Erythroblast (primary cell): ENCODE results near the gene EDAR.

Experiments used
- GATA1 ChIP-seq: IDR thresholded peaks from 2 replicates; pipeline ENCODE4 v1.6.1; 2011; ENCODE audit warnings: low read depth, mild to moderate bottlenecking, control low read depth, low read length, moderate library complexity
- POLR2A ChIP-seq: IDR thresholded peaks from 2 replicates; pipeline ENCODE4 v1.6.1; 2011; ENCODE audit warnings: mild to moderate bottlenecking, low read length

DNA sequence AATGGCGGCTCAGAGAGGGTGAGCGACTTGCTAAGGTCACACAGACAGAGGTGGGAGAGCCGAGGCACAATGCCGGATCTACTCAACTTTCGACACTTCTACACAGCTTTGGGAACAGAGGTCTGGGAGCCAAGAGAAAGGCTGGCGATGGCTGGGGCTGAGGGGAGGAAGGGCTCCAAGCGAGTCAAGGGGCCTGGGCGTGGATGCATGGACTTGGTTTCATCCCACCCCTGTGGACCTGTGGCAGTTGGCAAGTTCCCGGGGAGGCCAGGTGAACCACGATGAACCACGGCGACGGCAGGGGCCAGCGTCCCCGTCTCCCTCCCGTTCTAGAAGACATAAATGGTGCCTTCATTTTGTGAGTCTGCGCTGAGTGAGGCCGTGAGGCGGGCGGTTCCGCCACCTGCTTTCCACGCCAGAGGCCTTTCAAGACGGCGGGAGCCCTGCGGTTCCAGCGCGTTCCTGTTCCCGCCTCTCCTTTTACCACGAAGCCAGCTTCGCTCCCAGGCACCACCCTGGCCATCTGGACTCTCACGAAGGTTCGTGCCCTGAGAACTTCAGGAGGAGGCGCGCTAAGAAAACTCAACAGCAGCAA is 46.7 kb downstream of the EDAR start:
- TF ChIP-seq POLR2A (no peak), GATA1 (no peak)
